DND-41 (cell line): ENCODE results near the gene PHLDB3.

Experiments used
- ATAC-seq: fragments of 200-7000 bp; cut with Tn5 transposase; 3 replicates; pipeline ENCODE4 v1.9.1; 2021; ENCODE audit warnings: low read depth; ENCODE audit not compliant: insufficient read depth
- DNase-seq: peaks from one replicate; pipeline ENCODE4 v3.0.0-alpha.2; 2020
- H2AFZ ChIP-seq: 2 replicates; pipeline ENCODE4 v1.6.0; 2012; ENCODE audit warnings: low read depth, low read length
- H3K27ac ChIP-seq: 2 replicates; pipeline ENCODE4 v1.5.1; 2012; ENCODE audit warnings: low read length, inconsistent platforms
- H3K27me3 ChIP-seq: fragments of 200-600 bp; sonication (generic); 2 replicates; pipeline ENCODE4 v1.6.0; 2012; ENCODE audit warnings: low read length, mild to moderate bottlenecking, inconsistent platforms; ENCODE audit not compliant: insufficient read depth, poor library complexity
- H3K36me3 ChIP-seq: 2 replicates; pipeline ENCODE4 v1.5.1; 2012; ENCODE audit warnings: low read length, inconsistent platforms; ENCODE audit not compliant: insufficient read depth
- H3K4me1 ChIP-seq: 2 replicates; pipeline ENCODE4 v1.5.1; 2012; ENCODE audit warnings: mild to moderate bottlenecking, low read length; ENCODE audit not compliant: insufficient read depth
- H3K4me2 ChIP-seq: 2 replicates; pipeline ENCODE4 v1.6.0; 2012; ENCODE audit warnings: mild to moderate bottlenecking, moderate library complexity, low read length, inconsistent platforms; ENCODE audit not compliant: insufficient read depth
- H3K4me3 ChIP-seq, 2 experiments: fragments of 200-600 bp in 1 of 2; shearing (Covaris generic) in 1 of 2; 2 replicates each; pipeline ENCODE4 v1.5.1; 2012 to 2016; ENCODE audit warnings: inconsistent platforms in 2 of 2, low read length in 2 of 2, mild to moderate bottlenecking in 2 of 2, low read depth in 1 of 2, moderate library complexity in 1 of 2
- H3K79me2 ChIP-seq: 2 replicates; pipeline ENCODE4 v1.6.0; 2012; ENCODE audit warnings: low read length, inconsistent platforms; ENCODE audit not compliant: insufficient read depth
- H3K9ac ChIP-seq: 2 replicates; pipeline ENCODE4 v1.6.0; 2012; ENCODE audit warnings: low read depth, mild to moderate bottlenecking, inconsistent platforms, low read length, moderate library complexity
- H3K9me3 ChIP-seq: 2 replicates; pipeline ENCODE4 v1.5.1; 2012; ENCODE audit warnings: low read length, moderate library complexity, mild to moderate bottlenecking, inconsistent platforms; ENCODE audit not compliant: insufficient read depth, severe bottlenecking
- H4K20me1 ChIP-seq: 2 replicates; pipeline ENCODE4 v1.6.0; 2012; ENCODE audit warnings: low read length; ENCODE audit not compliant: insufficient read depth
- EZH2 ChIP-seq: IDR thresholded peaks from 3 replicates; pipeline ENCODE4 v1.6.1; 2012; ENCODE audit warnings: borderline replicate concordance, low read depth, mild to moderate bottlenecking, moderate library complexity, low read length, inconsistent platforms; ENCODE audit not compliant: severe bottlenecking
- TF ChIP-seq, protein P1 (sequence below): IDR thresholded peaks from 2 replicates; pipeline ENCODE4 v1.5.1; 2012; ENCODE audit warnings: borderline replicate concordance, low read length, moderate library complexity, mild to moderate bottlenecking; ENCODE audit not compliant: poor library complexity, severe bottlenecking; ENCODE audit errors: extremely low read depth

The PHLDB3 gene

DNA sequence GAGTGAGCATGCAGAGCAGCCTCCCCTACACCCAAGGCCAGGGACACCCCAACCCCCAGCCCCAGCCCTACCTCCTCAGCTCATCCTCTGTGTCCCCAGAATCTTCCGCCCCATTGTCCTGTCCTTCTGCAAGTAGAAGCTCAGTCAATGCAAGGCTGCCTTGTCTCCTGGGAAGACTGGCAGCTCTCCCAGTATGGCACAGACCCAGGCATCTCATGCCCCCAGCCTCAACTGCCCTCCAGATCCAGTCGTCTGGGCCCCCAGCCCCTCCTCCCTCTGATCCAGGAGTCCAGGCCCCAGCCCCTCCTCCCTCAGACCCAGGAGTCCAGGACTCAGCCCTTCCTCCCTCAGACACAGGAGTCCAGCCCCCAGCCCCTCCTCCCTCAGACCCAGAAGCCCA is 41.4 kb upstream of the PHLDB3 start:
- TF ChIP-seq, protein P1, sequence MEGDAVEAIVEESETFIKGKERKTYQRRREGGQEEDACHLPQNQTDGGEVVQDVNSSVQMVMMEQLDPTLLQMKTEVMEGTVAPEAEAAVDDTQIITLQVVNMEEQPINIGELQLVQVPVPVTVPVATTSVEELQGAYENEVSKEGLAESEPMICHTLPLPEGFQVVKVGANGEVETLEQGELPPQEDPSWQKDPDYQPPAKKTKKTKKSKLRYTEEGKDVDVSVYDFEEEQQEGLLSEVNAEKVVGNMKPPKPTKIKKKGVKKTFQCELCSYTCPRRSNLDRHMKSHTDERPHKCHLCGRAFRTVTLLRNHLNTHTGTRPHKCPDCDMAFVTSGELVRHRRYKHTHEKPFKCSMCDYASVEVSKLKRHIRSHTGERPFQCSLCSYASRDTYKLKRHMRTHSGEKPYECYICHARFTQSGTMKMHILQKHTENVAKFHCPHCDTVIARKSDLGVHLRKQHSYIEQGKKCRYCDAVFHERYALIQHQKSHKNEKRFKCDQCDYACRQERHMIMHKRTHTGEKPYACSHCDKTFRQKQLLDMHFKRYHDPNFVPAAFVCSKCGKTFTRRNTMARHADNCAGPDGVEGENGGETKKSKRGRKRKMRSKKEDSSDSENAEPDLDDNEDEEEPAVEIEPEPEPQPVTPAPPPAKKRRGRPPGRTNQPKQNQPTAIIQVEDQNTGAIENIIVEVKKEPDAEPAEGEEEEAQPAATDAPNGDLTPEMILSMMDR, result no peak
- no peak for TF ChIP-seq EZH2
- no peak overlapping the region for H3K27ac ChIP-seq
- no peak overlapping the region for H3K9ac ChIP-seq
- no peak overlapping the region for H3K4me2 ChIP-seq
- no peak for DNase-seq
- no peak overlapping the region for H3K4me3 ChIP-seq
- H2AFZ ChIP-seq, result no peak overlapping the region
- no peaks in the 10 kb centered on the region for H3K4me1 ChIP-seq
- H3K9me3 ChIP-seq, result no peaks in the 10 kb centered on the region
- H3K36me3 ChIP-seq, result peaks cover 63% of the 10 kb centered on the region
- H4K20me1 ChIP-seq, result no peaks in the 10 kb centered on the region
- no peak for ATAC-seq
- H3K27me3 ChIP-seq, result no peaks in the 10 kb centered on the region
- H3K79me2 ChIP-seq, result no peaks in the 10 kb centered on the region

DNA sequence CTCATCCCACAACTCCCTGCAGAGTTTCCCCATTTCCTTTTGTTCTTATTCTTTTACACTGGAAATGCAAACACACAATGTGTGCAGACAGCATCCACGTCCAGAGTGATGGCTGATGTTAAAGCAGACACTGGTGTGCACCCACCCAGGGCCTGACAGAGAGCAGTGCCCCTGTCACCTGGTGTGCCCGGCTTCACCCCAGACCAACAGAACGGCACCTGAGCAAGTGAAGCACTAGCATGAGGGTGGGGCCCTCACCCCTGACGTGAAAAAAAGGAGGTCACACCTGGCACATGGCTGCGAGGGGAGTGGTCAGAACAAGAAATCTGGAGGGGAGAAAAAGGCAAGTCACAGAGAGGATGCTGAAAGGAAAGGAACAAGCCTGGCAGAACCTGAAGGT is 40.7 kb upstream of the PHLDB3 start:
- H3K4me3 ChIP-seq, result no peak overlapping the region
- H4K20me1 ChIP-seq, result no peaks in the 10 kb centered on the region
- peaks cover 3% of the 10 kb centered on the region for H3K9me3 ChIP-seq
- no peaks in the 10 kb centered on the region for H3K27me3 ChIP-seq
- ATAC-seq (no peak), DNase-seq (no peak)
- H3K27ac ChIP-seq, result no peak overlapping the region
- H3K36me3 ChIP-seq, result peaks cover 64% of the 10 kb centered on the region
- H3K4me2 ChIP-seq, result no peak overlapping the region
- no peak overlapping the region for H3K9ac ChIP-seq
- no peak for TF ChIP-seq EZH2
- TF ChIP-seq, protein P1, result no peak
- H3K4me1 ChIP-seq, result no peaks in the 10 kb centered on the region
- H3K79me2 ChIP-seq, result no peaks in the 10 kb centered on the region
- H2AFZ ChIP-seq, result no peak overlapping the region

DNA sequence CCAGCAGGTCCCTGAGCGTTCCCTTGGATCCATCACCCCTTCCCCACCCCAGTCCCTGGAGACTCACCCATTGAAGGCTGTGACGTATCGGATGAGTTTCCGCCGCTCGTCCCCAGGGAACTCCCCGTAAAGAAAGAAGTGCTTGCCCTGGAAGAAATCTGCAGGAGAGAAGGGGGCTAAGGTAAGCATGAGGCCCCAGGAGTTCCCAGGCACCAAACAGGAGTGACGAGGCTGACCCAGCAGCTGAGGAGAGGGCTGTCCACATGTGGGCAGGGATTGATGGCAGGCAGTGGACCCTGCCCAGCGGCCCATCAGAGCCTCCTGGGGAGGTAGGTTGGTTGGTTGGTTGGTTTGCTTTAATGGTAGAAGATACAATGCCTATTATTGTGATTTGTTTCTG is 39.5 kb upstream of the PHLDB3 start:
- Histone ChIP-seq H3K79me2 (no peaks in the 10 kb centered on the region), H3K4me3 (no peak overlapping the region), H3K4me2 (no peak overlapping the region), H3K9ac (no peak overlapping the region), H3K27ac (no peak overlapping the region), H4K20me1 (no peaks in the 10 kb centered on the region), H3K27me3 (no peaks in the 10 kb centered on the region), H3K9me3 (peaks cover 7% of the 10 kb centered on the region), H3K4me1 (no peaks in the 10 kb centered on the region), H3K36me3 (peaks cover 68% of the 10 kb centered on the region), H2AFZ (no peak overlapping the region)
- no peak for TF ChIP-seq EZH2
- TF ChIP-seq, protein P1, result no peak
- DNase-seq, result no peak
- no peak for ATAC-seq
